CD4-positive, alpha-beta T cell (primary cell): ENCODE results near the gene ME1. TPM values are rescaled to one million over a fixed set of nuclear protein-coding genes. Genes with fewer than 3 reads are reported as not detected.
A peak's percentile ranks its signal among the peaks of the same experiment; 100 is the strongest.

ENCODE experiments used
- ATAC-seq: fragments of 200-7000 bp; cut with Tn5 transposase; one replicate; pipeline ENCODE4 v1.10.0; 2022; ENCODE audit warnings: mild to moderate bottlenecking; ENCODE audit not compliant: poor library complexity
- CTCF ChIA-PET: fragments of 350-600 bp; sonication (Branson Sonifier 250); formaldehyde crosslinking; loops from one replicate; lab custom pipeline; 2021; ENCODE audit warnings: antibody characterized with exemption, inconsistent platforms; lab: Charles Lee
- POLR2A ChIA-PET: fragments of 350-600 bp; sonication (Branson Sonifier 250); formaldehyde crosslinking; loops from one replicate; lab custom pipeline; 2021; ENCODE audit warnings: antibody characterized with exemption, inconsistent platforms; lab: Charles Lee
- DNase-seq, 14 experiments: peaks; one replicate each; pipeline ENCODE4 v3.0.0-alpha.2; 2013 to 2020; ENCODE audit warnings: mixed read lengths in 2 of 14
- H3K27ac ChIP-seq, 2 donors: one replicate each; pipeline versions ENCODE4 v1.5.1 to v1.7.0; 2013; ENCODE audit warnings: low read length in 2 of 2, low read depth in 1 of 2, mild to moderate bottlenecking in 1 of 2
- H3K27me3 ChIP-seq, 2 experiments: 1 replicate in 1 of 2; 2 replicates in 1 of 2; pipeline versions ENCODE4 v1.6.1 to v1.7.0; 2013; ENCODE audit warnings: low read length in 2 of 2, control low read depth in 1 of 2, mild to moderate bottlenecking in 1 of 2, moderate library complexity in 1 of 2; ENCODE audit not compliant: insufficient read depth in 2 of 2, control insufficient read depth in 1 of 2
- H3K36me3 ChIP-seq: one replicate; pipeline ENCODE4 v1.6.1; 2013; ENCODE audit warnings: low read length, control low read depth; ENCODE audit not compliant: insufficient read depth
- H3K4me1 ChIP-seq: one replicate; pipeline ENCODE4 v1.6.1; 2013; ENCODE audit warnings: low read length, control low read depth; ENCODE audit not compliant: insufficient read depth
- H3K4me3 ChIP-seq: one replicate; pipeline ENCODE4 v1.5.1; 2013; ENCODE audit warnings: mild to moderate bottlenecking, low read length, moderate library complexity
- H3K9me3 ChIP-seq, 2 experiments: 1 replicate in 1 of 2; 2 replicates in 1 of 2; pipeline versions ENCODE4 v1.6.1 to v1.7.0; 2013; ENCODE audit warnings: low read length in 2 of 2, mild to moderate bottlenecking in 2 of 2, control low read depth in 1 of 2, moderate library complexity in 1 of 2; ENCODE audit not compliant: control insufficient read depth in 1 of 2, insufficient read depth in 1 of 2
- H3K27ac Mint-ChIP-seq: one replicate; pipeline ENCODE4 v1.8.0; 2020; ENCODE audit warnings: mixed read lengths
- H3K27me3 Mint-ChIP-seq: one replicate; pipeline ENCODE4 v1.8.0; 2021; ENCODE audit warnings: mixed read lengths
- H3K36me3 Mint-ChIP-seq: one replicate; pipeline ENCODE4 v1.8.0; 2021; ENCODE audit warnings: low read depth, mixed read lengths
- H3K4me1 Mint-ChIP-seq: one replicate; pipeline ENCODE4 v1.8.0; 2021; ENCODE audit warnings: low read depth, mixed read lengths
- H3K4me3 Mint-ChIP-seq: one replicate; pipeline ENCODE4 v1.8.0; 2020; ENCODE audit warnings: mild to moderate bottlenecking, mixed read lengths
- H3K9me3 Mint-ChIP-seq: one replicate; pipeline ENCODE4 v1.8.0; 2020; ENCODE audit warnings: mixed read lengths
- CTCF ChIP-seq: fragments of 200-600 bp; IDR thresholded peaks from one replicate; pipeline ENCODE4 v1.8.0; 2022; ENCODE audit warnings: antibody characterized with exemption, mild to moderate bottlenecking
- intact Hi-C, 2 experiments: fragments of 100-400 bp; cut with DNase I in 1 of 2; cut with micrococcal nuclease in 1 of 2; formaldehyde crosslinking; loops; one replicate each; pipeline versions ENCODE4 v1.15.1 to v1.9.0; 2023 to 2025; cut with DNase I, micrococcal nuclease
- total RNA-seq, 174 experiments: library from RNA in 2 of 174; stranded (reverse) in 2 of 174; gene quantifications; one replicate each; pipeline ENCODE4 v1.2.3 and lab custom pipeline; 2021 to 2026

ME1 gene
- total RNA-seq, 2 experiments from 2014 or later: not detected

GRCh38 chr6:83308833-83309232 is 122.0 kb downstream of the ME1 start:
- intact Hi-C loops: no loop called here
- no peak for TF ChIP-seq CTCF
- H3K27ac Mint-ChIP-seq: no peak overlapping the region
- Histone ChIP-seq H3K27me3 (no peaks in the 10 kb centered on the region), H3K4me3 (no peak overlapping the region), H3K9me3 (no peaks in the 10 kb centered on the region), H3K27ac (no peak overlapping the region), H3K36me3 (no peaks in the 10 kb centered on the region), H3K4me1 (no peaks in the 10 kb centered on the region)
- H3K27me3 Mint-ChIP-seq: peaks cover 7% of the 10 kb centered on the region
- H3K9me3 Mint-ChIP-seq: no peaks in the 10 kb centered on the region
- no peaks in the 10 kb centered on the region for H3K36me3 Mint-ChIP-seq
- no peaks in the 10 kb centered on the region for H3K4me1 Mint-ChIP-seq
- CTCF ChIA-PET: no interaction called here
- H3K4me3 Mint-ChIP-seq: no peak overlapping the region
- POLR2A ChIA-PET: no interaction called here
- ATAC-seq (no peak), DNase-seq (peak in 3 of 14 experiments; percentile 4 to 40 (median 27))

GRCh38 chr6:83307849-83308248 is 123.0 kb downstream of the ME1 start:
- no peaks in the 10 kb centered on the region for H3K9me3 Mint-ChIP-seq
- H3K36me3 Mint-ChIP-seq: no peaks in the 10 kb centered on the region
- H3K27me3 ChIP-seq: no peaks in the 10 kb centered on the region
- ATAC-seq (no peak), DNase-seq (no peak)
- no peak overlapping the region for H3K4me3 ChIP-seq
- no peak overlapping the region for H3K27ac Mint-ChIP-seq
- H3K4me3 Mint-ChIP-seq: no peak overlapping the region
- CTCF ChIA-PET: no interaction called here
- H3K4me1 ChIP-seq: no peaks in the 10 kb centered on the region
- H3K36me3 ChIP-seq: no peaks in the 10 kb centered on the region
- H3K27ac ChIP-seq: no peak overlapping the region
- POLR2A ChIA-PET: interaction anchor here (0.6 kb wide), 1 partner anchor 34 kb away, joined by 3 read pairs; no protein-coding TSS in a partner anchor
- intact Hi-C loops: no loop called here
- H3K9me3 ChIP-seq: no peaks in the 10 kb centered on the region
- no peak for TF ChIP-seq CTCF
- H3K4me1 Mint-ChIP-seq: no peaks in the 10 kb centered on the region
- H3K27me3 Mint-ChIP-seq: peaks cover 7% of the 10 kb centered on the region

- Histone ChIP-seq H3K4me3 (no peak overlapping the region), H3K27me3 (no peaks in the 10 kb centered on the region), H3K36me3 (no peaks in the 10 kb centered on the region), H3K4me1 (no peaks in the 10 kb centered on the region), H3K27ac (no peak overlapping the region), H3K9me3 (no peaks in the 10 kb centered on the region)
- DNase-seq (no peak), ATAC-seq (no peak)
- no peaks in the 10 kb centered on the region for H3K4me1 Mint-ChIP-seq
- TF ChIP-seq CTCF: no peak
- intact Hi-C loops: no loop called here
- H3K27ac Mint-ChIP-seq: no peak overlapping the region
- peaks cover 3% of the 10 kb centered on the region for H3K9me3 Mint-ChIP-seq
- ChIA-PET POLR2A (no interaction called here), CTCF (no interaction called here)
- H3K4me3 Mint-ChIP-seq: no peak overlapping the region
- H3K27me3 Mint-ChIP-seq: peaks cover 6% of the 10 kb centered on the region
- no peaks in the 10 kb centered on the region for H3K36me3 Mint-ChIP-seq
Measured at GRCh38 chr6:83303426-83303825, 127.4 kb downstream of the ME1 start.
